Ovary (tissue), 9 donors: Measurements from ENCODE around the gene DYNC1LI1. TPM values are rescaled to one million over a fixed set of nuclear protein-coding genes. Genes with fewer than 3 reads are reported as not detected.

Experiments used
- DNase-seq, 5 donors: peaks; one replicate each; pipeline ENCODE4 v3.0.0-alpha.2; 2019 to 2020
- H3K27ac ChIP-seq, 2 donors: fragments of 200-600 bp; one replicate each; pipeline versions ENCODE4 v1.5.1 to v1.8.0; 2019 to 2022
- H3K27me3 ChIP-seq: fragments of 200-600 bp; one replicate; pipeline ENCODE4 v1.8.0; 2022
- H3K36me3 ChIP-seq: fragments of 200-600 bp; sonication (generic); one replicate; pipeline ENCODE4 v1.5.1; 2019
- H3K4me1 ChIP-seq: one replicate; pipeline ENCODE4 v1.8.1; 2013; ENCODE audit warnings: mild to moderate bottlenecking, moderate library complexity; ENCODE audit not compliant: insufficient read depth
- H3K4me3 ChIP-seq: fragments of 200-600 bp; sonication (generic); one replicate; pipeline ENCODE4 v1.5.1; 2017
- H3K9me3 ChIP-seq, 2 donors: fragments of 200-600 bp in 1 of 2; sonication (generic) in 1 of 2; one replicate each; pipeline versions ENCODE4 v1.5.1 to v1.8.1; 2013 to 2019; ENCODE audit warnings: mild to moderate bottlenecking in 1 of 2, moderate library complexity in 1 of 2
- CTCF ChIP-seq, 3 donors: fragments of 450-650 bp in 2 of 3; fragments of 200-600 bp in 1 of 3; IDR thresholded peaks; one replicate each; pipeline versions ENCODE4 v1.5.1 to v1.8.0; 2016 to 2022; ENCODE audit warnings: antibody characterized with exemption in 3 of 3, mild to moderate bottlenecking in 1 of 3
- EP300 ChIP-seq: sonication (generic); formaldehyde crosslinking; IDR thresholded peaks from one replicate; pipeline ENCODE4 v1.6.1; 2017; ENCODE audit warnings: antibody characterized with exemption
- POLR2A ChIP-seq: fragments of 450-650 bp; IDR thresholded peaks from one replicate; pipeline ENCODE4 v1.6.1; 2017; ENCODE audit warnings: antibody characterized with exemption, mild to moderate bottlenecking, moderate library complexity
- WGBS, 3 donors: extraction: QIAGEN DNeasy Blood & Tissue Kit in 1 of 3; methylation state at CpG; one replicate each; pipeline versions ENCODE4 v1.1.5 to v1.1.7; 2013 to 2017; 5-methylcytosine and 5-hydroxymethylcytosine counted together
- intact Hi-C, 4 donors: fragments of 100-400 bp; cut with DNase I; formaldehyde crosslinking; loops; one replicate each; pipeline versions ENCODE4 v1.11.0 to v1.15.1; 2022 to 2023
- polyA plus RNA-seq, 2 donors: library from polyadenylated mRNA; stranded (reverse); fragments of 200-250 nt in 1 of 2; fragments of 350-450 nt in 1 of 2; fragmentation: Illumina TruSeq in 1 of 2; extraction: RNeasy Lipid Tissue Mini Kit (QIAGEN cat#74804) in 1 of 2; gene quantifications; one replicate each; pipeline ENCODE4 v1.2.3, GENCODE V29; 2013 to 2014
- total RNA-seq, 7 donors: library from RNA; depleted of rRNA in 2 of 7; stranded (reverse); fragments of >200 nt in 2 of 7; fragmentation: NEBNext Ultra II Directional in 3 of 7; extraction: Animal tissue kit (Norgen Biotek cat#: 25700) in 3 of 7; gene quantifications; one replicate each; pipeline versions ENCODE4 v1.1.0 to v1.2.4, GENCODE V29; 2016 to 2023
- donor health status: DM: no; HTN: no; CAD: no; lungs with moderate emphysema.
- donor health status: DM: no; HTN: no; CAD: no.
- donor health status: Bipolar disorder and iron deficiency.
- donor health status: DM: yes; HTN: yes; CAD: no.
- donor health status: DM: no; HTN: no; CAD: no.
- donor health status: DM: yes; HTN: yes; CAD: no.

Gene DYNC1LI1
- total and polyA plus RNA-seq, 9 donors, result 21.0 to 37.8 (median 26.6) TPM

GRCh38 chr3:32613183-32613582 is 42.5 kb upstream of the DYNC1LI1 start:
- 92 to 95% (median 95%) methylated on average over 4 of the region's 4 CpGs for WGBS, 3 donors
- Histone ChIP-seq H3K27me3 (no peaks in the 10 kb centered on the region), H3K4me3 (no peak overlapping the region), H3K4me1 (no peaks in the 10 kb centered on the region), H3K27ac (no peak overlapping the region), H3K9me3 (no peaks in the 10 kb centered on the region), H3K36me3 (no peaks in the 10 kb centered on the region)
- TF ChIP-seq POLR2A, result no peak
- no peak for TF ChIP-seq EP300
- no peak for TF ChIP-seq CTCF (IDR thresholded peaks at IDR 0.05)
- no peak for DNase-seq
- intact Hi-C loops, result no loop called here

- 36 to 49% (median 38%) methylated on average over 1 of the region's 1 CpG for WGBS, 3 donors
- no peak for TF ChIP-seq EP300
- TF ChIP-seq POLR2A, result no peak
- no peak for TF ChIP-seq CTCF (IDR thresholded peaks at IDR 0.05)
- Histone ChIP-seq H3K36me3 (no peaks in the 10 kb centered on the region), H3K4me3 (no peak overlapping the region), H3K27ac (no peak overlapping the region), H3K4me1 (no peaks in the 10 kb centered on the region), H3K27me3 (no peaks in the 10 kb centered on the region), H3K9me3 (no peaks in the 10 kb centered on the region)
- intact Hi-C loops, result no loop called here
- DNase-seq, result no peak
These were observed 41.9 kb upstream of the DYNC1LI1 start for GRCh38 chr3:32612547-32612946.

- Histone ChIP-seq H3K36me3 (no peaks in the 10 kb centered on the region), H3K27ac (no peak overlapping the region), H3K27me3 (no peaks in the 10 kb centered on the region), H3K4me1 (no peaks in the 10 kb centered on the region), H3K9me3 (no peaks in the 10 kb centered on the region), H3K4me3 (no peak overlapping the region)
- TF ChIP-seq EP300 (no peak), POLR2A (no peak), CTCF (IDR thresholded peaks at IDR 0.05) (no peak)
- WGBS, 3 donors, result 66 to 76% (median 66%) methylated on average over 2 of the region's 2 CpGs
- DNase-seq, result no peak
- intact Hi-C loops, result no loop called here
These were observed 36.9 kb upstream of the DYNC1LI1 start for GRCh38 chr3:32607522-32607921.

DNA sequence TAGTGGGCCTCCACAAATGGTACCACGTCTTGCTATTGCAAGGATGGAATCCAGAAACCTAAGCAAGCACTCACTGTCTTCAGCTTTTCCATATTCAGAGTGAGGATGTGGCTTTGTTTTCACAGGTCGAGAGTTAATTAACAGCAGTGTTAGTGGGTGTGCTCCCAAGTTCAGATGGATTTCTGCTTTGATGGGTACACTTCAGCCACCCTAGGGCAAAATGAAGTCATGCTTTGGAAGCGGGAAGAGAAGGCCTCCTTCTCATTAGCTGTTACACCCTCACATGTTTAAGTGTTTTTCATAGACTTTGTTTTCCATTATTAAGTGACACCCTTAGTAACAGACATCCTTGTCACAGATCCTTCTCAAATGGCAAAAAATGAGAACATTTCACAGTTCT is 36.3 kb upstream of the DYNC1LI1 start:
- H3K9me3 ChIP-seq, result no peaks in the 10 kb centered on the region
- no peaks in the 10 kb centered on the region for H3K4me1 ChIP-seq
- H3K36me3 ChIP-seq, result no peaks in the 10 kb centered on the region
- H3K27ac ChIP-seq, result no peak overlapping the region
- DNase-seq, result no peak
- intact Hi-C loops, result no loop called here
- no peaks in the 10 kb centered on the region for H3K27me3 ChIP-seq
- no peak for TF ChIP-seq EP300
- TF ChIP-seq POLR2A, result no peak
- TF ChIP-seq CTCF (IDR thresholded peaks at IDR 0.05), result no peak
- 81 to 87% (median 83%) methylated on average over 3 of the region's 3 CpGs for WGBS, 3 donors
- H3K4me3 ChIP-seq, result no peak overlapping the region

GRCh38 chr3:32606277-32606676 is 35.6 kb upstream of the DYNC1LI1 start:
- 86 to 90% (median 87%) methylated on average over 3 of the region's 3 CpGs for WGBS, 3 donors
- Histone ChIP-seq H3K27me3 (no peaks in the 10 kb centered on the region), H3K4me1 (no peaks in the 10 kb centered on the region), H3K36me3 (no peaks in the 10 kb centered on the region), H3K9me3 (no peaks in the 10 kb centered on the region), H3K4me3 (no peak overlapping the region), H3K27ac (no peak overlapping the region)
- no peak for DNase-seq
- TF ChIP-seq POLR2A (no peak), CTCF (IDR thresholded peaks at IDR 0.05) (no peak), EP300 (no peak)
- intact Hi-C loops, result no loop called here
